Adipocyte (in vitro differentiated cells): ENCODE results near the gene ARHGAP10.
"Not testable (repeated sequence)": the region's sequence is repeated elsewhere in the genome, so short reads cannot be mapped to it uniquely, and the experiment has no call there.

Experiments
- DNase-seq: peaks from one replicate; pipeline ENCODE4 v3.0.0-alpha.2; 2015; ENCODE audit warnings: low read depth
- H3K27me3 ChIP-seq: replicated peaks from 2 replicates; pipeline ENCODE4 v1.7.0; 2013; ENCODE audit warnings: mild to moderate bottlenecking, low read length, moderate library complexity; ENCODE audit not compliant: control insufficient read depth, insufficient read depth
- H3K36me3 ChIP-seq: 2 replicates; pipeline ENCODE4 v1.7.0; 2013; ENCODE audit warnings: low read length, mild to moderate bottlenecking, moderate library complexity; ENCODE audit not compliant: control insufficient read depth, insufficient read depth, severe bottlenecking
- H3K4me1 ChIP-seq: 2 replicates; pipeline ENCODE4 v1.7.0; 2013; ENCODE audit warnings: mild to moderate bottlenecking, low read length, moderate library complexity; ENCODE audit not compliant: control insufficient read depth, insufficient read depth
- H3K4me3 ChIP-seq: 2 replicates; pipeline ENCODE4 v1.7.0; 2013; ENCODE audit warnings: mild to moderate bottlenecking, low read length, moderate library complexity
- H3K9ac ChIP-seq: 2 replicates; pipeline ENCODE4 v1.7.0; 2013; ENCODE audit warnings: mild to moderate bottlenecking, low read length, moderate library complexity
- H3K9me3 ChIP-seq: 2 replicates; pipeline ENCODE4 v1.7.0; 2013; ENCODE audit warnings: mild to moderate bottlenecking, low read length, moderate library complexity; ENCODE audit not compliant: control insufficient read depth

Gene ARHGAP10

GRCh38 chr4:148075438-148075837, 343.6 kb downstream of the ARHGAP10 start:
- H3K9ac ChIP-seq: no peak overlapping the region
- H3K36me3 ChIP-seq: peaks cover 41% of the 10 kb centered on the region

GRCh38 chr4:148076964-148077363, 345.1 kb downstream of the ARHGAP10 start:
- H3K27me3 ChIP-seq: no peaks in the 10 kb centered on the region
- no peak overlapping the region for H3K4me3 ChIP-seq
- DNase-seq: no peak
- H3K4me1 ChIP-seq: peaks cover 16% of the 10 kb centered on the region
- no peak overlapping the region for H3K9ac ChIP-seq
- peaks cover 40% of the 10 kb centered on the region for H3K36me3 ChIP-seq
- peaks cover 17% of the 10 kb centered on the region for H3K9me3 ChIP-seq

More at GRCh38 chr4:148075438-148075837, 343.6 kb downstream of the ARHGAP10 start:
- DNase-seq: no peak
- no peaks in the 10 kb centered on the region for H3K27me3 ChIP-seq
- H3K4me3 ChIP-seq: no peak overlapping the region
- H3K4me1 ChIP-seq: peaks cover 16% of the 10 kb centered on the region
- peaks cover 17% of the 10 kb centered on the region for H3K9me3 ChIP-seq

DNA sequence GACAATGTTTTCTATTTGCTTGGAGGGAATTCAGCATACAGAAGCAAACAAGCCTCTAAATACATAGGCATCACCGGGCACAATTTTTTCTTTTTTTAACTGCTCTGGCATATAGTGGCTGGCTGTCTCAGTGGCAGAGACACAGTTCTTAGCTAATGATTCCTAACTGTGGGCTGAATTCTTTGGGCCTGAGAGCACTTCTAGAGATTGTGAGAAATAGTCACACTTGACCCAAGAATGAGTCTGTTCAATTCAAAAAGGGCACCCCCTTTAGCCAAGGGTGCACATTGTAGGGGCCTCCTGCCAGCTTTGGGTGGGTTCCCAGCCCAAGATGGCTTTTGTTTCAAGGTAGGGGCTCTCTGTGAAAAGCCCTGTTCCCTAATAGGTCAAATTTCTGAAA, 345.7 kb downstream of the ARHGAP10 start:
- Histone ChIP-seq H3K4me3 (no peak overlapping the region), H3K27me3 (no peaks in the 10 kb centered on the region), H3K4me1 (peaks cover 16% of the 10 kb centered on the region), H3K36me3 (peaks cover 34% of the 10 kb centered on the region), H3K9me3 (peaks cover 17% of the 10 kb centered on the region), H3K9ac (no peak overlapping the region)
- no peak for DNase-seq

DNA sequence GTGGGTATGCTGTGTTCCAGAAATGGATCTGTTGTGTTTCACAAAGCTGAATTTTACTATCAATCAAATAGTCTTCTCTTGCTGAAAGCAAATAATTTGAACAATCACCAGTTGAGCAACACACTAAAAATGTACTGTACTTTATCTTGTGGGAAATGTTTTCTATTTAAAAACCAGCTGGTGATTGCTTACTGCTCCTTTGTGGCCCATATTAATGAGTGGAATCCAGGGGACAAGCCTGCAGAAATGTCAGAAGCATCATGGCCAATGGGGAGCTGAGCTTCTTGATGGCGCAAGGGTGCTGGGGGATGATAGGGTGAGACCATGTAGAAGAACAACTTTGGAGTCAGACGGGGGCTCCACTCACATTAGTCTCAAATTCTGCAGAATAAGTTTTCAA, 346.2 kb downstream of the ARHGAP10 start:
- Histone ChIP-seq H3K36me3 (peaks cover 33% of the 10 kb centered on the region), H3K9ac (no peak overlapping the region), H3K4me1 (peaks cover 16% of the 10 kb centered on the region), H3K4me3 (no peak overlapping the region), H3K27me3 (no peaks in the 10 kb centered on the region), H3K9me3 (peaks cover 17% of the 10 kb centered on the region)
- no peak for DNase-seq

- no peak for DNase-seq
- H3K36me3 ChIP-seq: peaks cover 16% of the 10 kb centered on the region
- H3K27me3 ChIP-seq: no peaks in the 10 kb centered on the region
- H3K4me3 ChIP-seq: no peak overlapping the region
- H3K4me1 ChIP-seq: peaks cover 16% of the 10 kb centered on the region
- H3K9me3 ChIP-seq: peaks cover 13% of the 10 kb centered on the region
- no peak overlapping the region for H3K9ac ChIP-seq
These were observed 348.1 kb downstream of the ARHGAP10 start for GRCh38 chr4:148079961-148080360.

GRCh38 chr4:148081267-148081666, 349.4 kb downstream of the ARHGAP10 start:
- Histone ChIP-seq H3K27me3 (no peaks in the 10 kb centered on the region), H3K36me3 (peaks cover 5% of the 10 kb centered on the region), H3K9ac (no peak overlapping the region), H3K9me3 (peaks cover 5% of the 10 kb centered on the region), H3K4me1 (peaks cover 16% of the 10 kb centered on the region), H3K4me3 (no peak overlapping the region)
- no peak for DNase-seq

- Histone ChIP-seq H3K9ac (no peak overlapping the region), H3K4me1 (peaks cover 16% of the 10 kb centered on the region), H3K9me3 (peaks cover 5% of the 10 kb centered on the region), H3K36me3 (peaks cover 5% of the 10 kb centered on the region), H3K27me3 (no peaks in the 10 kb centered on the region), H3K4me3 (no peak overlapping the region)
- no peak for DNase-seq
These were observed 349.9 kb downstream of the ARHGAP10 start for GRCh38 chr4:148081745-148082144.

- H3K9ac ChIP-seq, H3K4me3 ChIP-seq, H3K9me3 ChIP-seq, H3K36me3 ChIP-seq, H3K4me1 ChIP-seq, H3K27me3 ChIP-seq, DNase-seq: not testable (repeated sequence)
These were observed 351.2 kb downstream of the ARHGAP10 start for GRCh38 chr4:148083073-148083472.

DNA sequence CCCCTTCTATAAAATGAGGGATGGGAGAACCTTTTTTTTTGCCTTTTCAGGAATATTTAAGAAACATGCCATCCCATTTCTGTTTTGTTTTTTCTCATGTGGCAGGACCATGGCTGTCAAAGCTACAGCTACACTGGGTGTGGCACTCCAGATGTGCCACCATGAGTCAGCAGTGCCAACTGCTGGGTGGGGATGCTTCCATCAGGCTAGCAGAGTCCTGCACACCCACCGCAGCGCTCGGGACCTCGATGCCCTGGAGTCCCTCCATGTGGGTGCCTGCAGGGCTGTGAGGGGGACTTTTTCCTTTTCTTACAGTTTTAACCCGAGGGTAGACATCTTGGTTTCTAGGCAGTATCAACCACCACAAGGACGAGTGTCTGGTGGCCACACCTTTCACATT, 357.7 kb downstream of the ARHGAP10 start:
- H3K36me3 ChIP-seq: no peaks in the 10 kb centered on the region
- H3K4me1 ChIP-seq: no peaks in the 10 kb centered on the region
- no peak for DNase-seq
- no peak overlapping the region for H3K4me3 ChIP-seq
- no peak overlapping the region for H3K9ac ChIP-seq
- H3K27me3 ChIP-seq: no peaks in the 10 kb centered on the region
- no peaks in the 10 kb centered on the region for H3K9me3 ChIP-seq

- H3K9ac ChIP-seq: no peak overlapping the region
- H3K27me3 ChIP-seq: no peaks in the 10 kb centered on the region
- no peaks in the 10 kb centered on the region for H3K36me3 ChIP-seq
- no peak for DNase-seq
- no peaks in the 10 kb centered on the region for H3K4me1 ChIP-seq
- no peaks in the 10 kb centered on the region for H3K9me3 ChIP-seq
- H3K4me3 ChIP-seq: no peak overlapping the region
These were observed 358.1 kb downstream of the ARHGAP10 start for GRCh38 chr4:148090029-148090428.

GRCh38 chr4:148090503-148091476, 358.9 kb downstream of the ARHGAP10 start:
- H3K9ac ChIP-seq: no peak overlapping the region
- no peaks in the 10 kb centered on the region for H3K4me1 ChIP-seq
- H3K27me3 ChIP-seq: no peaks in the 10 kb centered on the region
- H3K9me3 ChIP-seq: no peaks in the 10 kb centered on the region
- H3K36me3 ChIP-seq: no peaks in the 10 kb centered on the region
- no peak for DNase-seq
- no peak overlapping the region for H3K4me3 ChIP-seq
